AG09319 (cell line): ENCODE results near the gene ATN1.
"Not testable (repeated sequence)": the region's sequence is repeated elsewhere in the genome, so short reads cannot be mapped to it uniquely, and the experiment has no call there.

Source experiments
- DNase-seq: peaks from one replicate; pipeline ENCODE4 v3.0.0-alpha.2; 2010; ENCODE audit warnings: low read depth; ENCODE audit errors: extremely low read depth
- TF ChIP-seq, protein P1 (sequence below): IDR thresholded peaks from 2 replicates; pipeline ENCODE4 v1.5.1; 2011; ENCODE audit warnings: low read depth, mild to moderate bottlenecking, inconsistent platforms, low read length, moderate library complexity

The ATN1 gene

DNA sequence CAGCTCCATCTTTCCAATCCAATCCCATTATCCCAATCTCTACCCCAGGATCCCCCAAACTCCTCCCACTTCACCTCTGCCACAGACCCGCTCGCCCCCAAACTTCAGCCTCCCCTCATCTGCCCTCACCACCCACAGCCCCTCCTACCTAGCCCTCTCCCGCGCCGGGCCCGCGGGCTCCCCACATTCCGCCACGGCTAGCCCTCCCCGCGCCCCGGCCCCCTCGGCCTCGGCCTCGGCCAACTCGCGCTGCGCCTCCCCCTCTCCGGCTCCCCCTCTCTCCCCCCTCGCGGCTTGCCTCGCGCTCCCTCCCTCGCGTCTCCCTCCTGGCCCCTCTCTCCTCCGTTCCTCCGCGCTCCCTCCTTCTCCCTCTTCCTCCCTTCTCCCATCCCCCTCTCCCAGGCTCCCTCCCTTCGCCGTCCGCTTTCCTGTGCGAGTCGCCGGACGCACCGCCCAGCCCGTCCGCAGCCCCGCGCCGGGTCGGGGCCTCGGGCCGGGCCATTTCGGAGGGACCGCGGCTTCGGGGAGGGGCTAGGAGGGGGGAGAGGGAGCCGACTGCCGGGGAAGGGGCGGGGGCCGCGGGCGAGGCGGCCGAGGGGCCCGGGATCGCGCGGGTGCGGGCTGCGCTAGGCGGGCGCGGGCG, at the start of gene ATN1:
Gene ATN1, plus strand, starts transcription at position 581 of the 643 bp plus-strand sequence. CDS start 6,043 bp downstream, outside the sequence.
- TF ChIP-seq, protein P1, sequence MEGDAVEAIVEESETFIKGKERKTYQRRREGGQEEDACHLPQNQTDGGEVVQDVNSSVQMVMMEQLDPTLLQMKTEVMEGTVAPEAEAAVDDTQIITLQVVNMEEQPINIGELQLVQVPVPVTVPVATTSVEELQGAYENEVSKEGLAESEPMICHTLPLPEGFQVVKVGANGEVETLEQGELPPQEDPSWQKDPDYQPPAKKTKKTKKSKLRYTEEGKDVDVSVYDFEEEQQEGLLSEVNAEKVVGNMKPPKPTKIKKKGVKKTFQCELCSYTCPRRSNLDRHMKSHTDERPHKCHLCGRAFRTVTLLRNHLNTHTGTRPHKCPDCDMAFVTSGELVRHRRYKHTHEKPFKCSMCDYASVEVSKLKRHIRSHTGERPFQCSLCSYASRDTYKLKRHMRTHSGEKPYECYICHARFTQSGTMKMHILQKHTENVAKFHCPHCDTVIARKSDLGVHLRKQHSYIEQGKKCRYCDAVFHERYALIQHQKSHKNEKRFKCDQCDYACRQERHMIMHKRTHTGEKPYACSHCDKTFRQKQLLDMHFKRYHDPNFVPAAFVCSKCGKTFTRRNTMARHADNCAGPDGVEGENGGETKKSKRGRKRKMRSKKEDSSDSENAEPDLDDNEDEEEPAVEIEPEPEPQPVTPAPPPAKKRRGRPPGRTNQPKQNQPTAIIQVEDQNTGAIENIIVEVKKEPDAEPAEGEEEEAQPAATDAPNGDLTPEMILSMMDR, result no peak
- DNase-seq, result peak; percentile 67

DNA sequence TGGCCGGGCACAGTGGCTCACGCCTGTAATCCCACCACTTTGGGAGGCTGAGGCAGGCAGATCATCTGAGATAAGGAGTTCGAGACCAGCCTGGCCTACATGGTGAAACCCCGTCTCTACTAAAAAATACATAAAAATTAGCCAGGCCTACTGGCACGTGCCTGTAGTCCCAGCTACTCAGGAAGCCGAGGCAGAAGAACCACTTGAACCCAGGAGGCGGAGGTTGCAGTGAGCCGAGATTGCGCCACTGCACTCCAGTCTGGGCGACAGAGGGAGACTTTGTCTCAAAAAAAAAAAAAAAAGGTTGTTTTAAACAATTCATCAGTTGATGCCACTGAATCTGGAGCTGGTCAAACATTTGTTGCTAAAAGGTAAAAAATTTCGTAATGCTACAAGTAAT, 47.9 kb upstream of the ATN1 start:
- not testable (repeated sequence) for DNase-seq

GRCh38 chr12:6883252-6883651, 44.5 kb upstream of the ATN1 start:
- DNase-seq, result no peak
- TF ChIP-seq, protein P1, result no peak

DNA sequence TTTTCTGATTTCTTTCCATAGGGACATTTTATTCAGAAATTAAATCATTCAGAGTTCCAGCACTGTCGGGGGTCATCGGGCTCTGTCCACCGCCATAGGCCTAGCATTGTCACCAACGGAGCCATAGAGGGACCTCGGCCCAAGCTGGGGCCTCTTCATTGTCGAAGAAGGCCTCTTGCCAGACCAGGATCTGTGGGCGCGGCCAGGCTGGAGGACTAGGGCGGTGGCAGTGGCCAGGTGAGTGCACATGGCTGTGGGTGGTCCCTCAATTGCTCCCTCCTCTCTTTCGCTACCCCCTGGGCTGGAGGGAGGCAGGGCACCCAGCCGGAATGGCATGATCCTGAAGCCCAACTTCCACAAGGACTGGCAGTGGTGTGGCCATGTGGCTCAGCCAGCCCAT, 44.1 kb upstream of the ATN1 start:
- no peak for DNase-seq
- TF ChIP-seq, protein P1, result no peak

DNA sequence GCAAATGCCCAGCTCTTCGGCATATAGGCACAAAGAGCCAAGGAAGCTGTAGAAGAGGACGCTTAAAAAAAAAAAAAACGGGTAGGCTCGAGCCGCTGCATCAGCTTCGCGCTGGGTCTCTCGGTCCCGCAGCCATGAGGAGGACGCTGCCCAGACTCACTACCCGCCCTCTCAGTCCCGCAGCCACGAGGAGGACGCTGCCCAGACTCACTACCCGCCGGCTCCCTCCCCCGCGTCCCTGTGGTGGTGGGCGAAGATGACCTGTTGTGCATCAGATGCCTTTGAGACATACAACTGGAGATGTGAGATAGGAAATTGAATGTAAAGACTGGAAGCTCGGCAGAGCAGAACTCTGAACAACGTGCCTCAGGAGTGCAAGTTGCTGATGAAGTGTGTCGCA, 43.2 kb upstream of the ATN1 start:
- DNase-seq, result no peak
- TF ChIP-seq, protein P1, result no peak

DNA sequence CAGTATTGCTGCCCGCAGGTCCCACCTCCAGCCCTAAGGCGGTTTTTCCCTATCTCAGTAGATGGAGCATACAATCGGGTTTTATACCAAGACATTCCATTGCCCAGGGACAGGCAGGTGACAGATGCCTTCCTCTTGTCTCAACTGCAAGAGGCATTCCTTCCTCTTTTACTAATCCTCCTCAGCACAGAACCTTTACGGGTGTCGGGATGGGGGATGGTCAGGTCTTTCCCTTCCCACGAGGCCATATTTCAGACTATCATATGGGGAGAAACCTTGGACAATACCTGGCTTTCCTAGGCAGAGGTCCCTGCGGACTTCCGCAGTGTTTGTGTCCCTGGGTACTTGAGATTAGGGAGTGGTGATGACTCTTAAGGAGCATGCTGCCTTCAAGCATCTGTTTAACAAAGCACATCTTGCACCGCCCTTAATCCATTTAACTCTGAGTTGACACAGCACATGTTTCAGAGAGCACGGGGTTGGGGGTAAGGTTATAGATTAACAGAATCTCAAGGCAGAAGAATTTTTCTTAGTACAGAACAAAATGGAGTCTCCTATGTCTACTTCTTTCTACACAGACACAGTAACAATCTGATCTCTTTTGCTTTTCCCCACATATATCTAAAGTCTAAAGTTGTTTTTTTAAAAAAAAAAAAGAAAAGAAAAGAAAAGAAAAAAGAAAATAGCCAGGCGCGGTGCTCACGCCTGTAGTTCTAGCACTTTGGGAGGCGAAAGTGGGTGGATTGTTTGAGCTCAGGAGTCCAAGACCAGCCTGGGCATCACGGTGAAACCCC, 41.4 kb upstream of the ATN1 start:
- not testable (repeated sequence) for DNase-seq

- TF ChIP-seq, protein P1, result no peak
- DNase-seq, result no peak
These were observed 40.3 kb upstream of the ATN1 start for GRCh38 chr12:6887460-6887859.

DNA sequence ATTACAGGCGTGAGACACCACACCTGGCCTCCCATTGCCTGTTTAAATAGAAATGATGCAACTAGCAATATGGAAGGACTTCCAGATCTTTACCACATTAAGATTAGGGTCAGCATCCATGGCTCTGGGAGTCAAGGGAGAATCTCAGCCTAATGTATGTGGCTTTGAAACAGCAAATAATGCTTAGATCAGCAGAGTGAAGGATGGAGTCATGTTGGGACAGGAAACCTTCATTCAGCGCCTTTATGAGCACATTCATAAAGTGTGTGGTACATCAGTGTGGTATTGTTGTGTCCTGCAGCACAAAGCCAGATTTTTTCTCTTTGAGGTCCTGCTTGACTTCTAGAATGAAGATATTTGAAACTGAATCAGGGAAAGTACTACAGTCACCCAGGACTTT, 39.4 kb upstream of the ATN1 start:
- DNase-seq, result no peak
- TF ChIP-seq, protein P1, result no peak

DNA sequence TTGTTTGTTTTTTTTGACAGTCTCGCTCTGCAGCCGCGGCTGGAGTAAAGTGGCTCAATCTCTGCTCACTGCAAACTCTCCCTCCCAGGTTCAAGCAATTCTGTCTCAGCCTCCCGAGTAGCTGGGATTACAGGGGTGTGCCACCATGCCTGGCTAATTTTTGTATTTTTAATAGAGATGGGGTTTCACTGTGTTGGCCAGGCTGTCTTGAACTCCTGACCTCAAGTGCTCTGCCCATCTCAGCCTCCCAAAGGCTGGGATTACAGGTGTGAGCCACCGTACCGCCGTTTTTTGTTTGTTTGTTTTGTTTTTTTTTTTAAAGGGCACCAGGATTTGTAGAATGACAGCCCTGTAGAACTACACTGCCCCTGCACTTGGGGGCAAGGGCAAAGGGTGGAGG, 39.0 kb upstream of the ATN1 start:
- not testable (repeated sequence) for DNase-seq

DNA sequence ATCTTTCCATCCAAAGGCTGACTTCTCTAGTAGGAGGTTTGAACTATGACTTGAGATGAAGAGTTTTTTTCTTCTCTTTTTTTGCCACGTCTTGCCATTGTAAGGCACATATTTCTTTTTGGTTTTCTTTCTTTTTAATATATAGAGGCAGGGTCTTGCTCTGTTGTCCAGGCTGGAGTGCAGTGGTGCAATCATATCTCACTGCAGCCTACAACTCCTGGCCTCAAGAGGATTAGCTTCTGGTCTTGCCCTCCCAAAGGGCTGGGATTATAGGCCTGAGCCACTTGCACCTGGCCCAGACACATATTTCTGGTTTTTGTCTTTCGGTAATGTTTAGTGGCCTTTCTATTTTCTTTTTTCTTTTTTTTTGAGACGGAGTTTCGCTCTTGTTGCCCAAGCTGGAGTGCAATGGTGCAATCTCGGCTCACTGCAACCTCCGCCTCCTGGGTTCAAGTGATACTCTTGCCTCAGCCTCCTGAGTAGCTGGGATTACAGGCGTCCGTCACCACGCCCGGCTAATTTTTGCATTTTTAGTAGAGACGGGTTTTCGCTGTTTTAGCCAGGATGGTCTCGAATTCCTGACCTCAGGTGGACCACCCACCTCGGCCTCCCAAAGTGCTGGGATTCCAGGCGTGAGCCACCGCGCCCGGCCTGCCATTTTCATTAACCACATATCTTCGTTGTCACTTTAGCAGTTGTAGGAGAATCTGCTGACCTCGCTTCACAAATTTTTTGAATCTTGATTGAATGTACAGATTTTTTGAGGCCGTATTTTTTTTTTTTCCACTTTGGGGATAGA, 37.8 kb upstream of the ATN1 start:
- DNase-seq, result not testable (repeated sequence)
